Neutrophil (primary cell): ENCODE measurements around the gene ANKRD44.

Experiments used
- H3K27ac ChIP-seq: fragments of 200-600 bp; sonication (generic); 2 replicates; pipeline ENCODE4 v1.5.1; 2016; ENCODE audit warnings: mild to moderate bottlenecking, moderate library complexity
- H3K27me3 ChIP-seq: fragments of 200-600 bp; sonication (generic); 2 replicates; pipeline ENCODE4 v1.6.0; 2016; ENCODE audit warnings: mild to moderate bottlenecking
- H3K36me3 ChIP-seq: fragments of 200-600 bp; sonication (generic); 2 replicates; pipeline ENCODE4 v1.5.1; 2017
- H3K4me1 ChIP-seq, 2 experiments: fragments of 200-600 bp in 1 of 2; sonication (generic) in 1 of 2; 1 replicate in 1 of 2; 2 replicates in 1 of 2; pipeline versions ENCODE4 v1.5.1 to v1.6.1; 2013 to 2016; ENCODE audit warnings: low read depth in 1 of 2, low read length in 1 of 2, mild to moderate bottlenecking in 1 of 2, moderate library complexity in 1 of 2; ENCODE audit not compliant: control insufficient read depth in 1 of 2, insufficient read depth in 1 of 2
- H3K4me3 ChIP-seq, 2 experiments: fragments of 200-600 bp in 1 of 2; sonication (generic) in 1 of 2; 1 replicate in 1 of 2; 2 replicates in 1 of 2; pipeline ENCODE4 v1.5.1; 2013 to 2016; ENCODE audit warnings: low read depth in 1 of 2, low read length in 1 of 2, mild to moderate bottlenecking in 1 of 2, moderate library complexity in 1 of 2
- H3K9me3 ChIP-seq: fragments of 200-600 bp; sonication (generic); 2 replicates; pipeline ENCODE4 v1.5.1; 2016
- TF ChIP-seq, protein P1 (sequence below): fragments of 200-600 bp; sonication (generic); IDR thresholded peaks from 2 replicates; pipeline ENCODE4 v1.5.1; 2016; ENCODE audit warnings: antibody characterized with exemption

Gene ANKRD44

DNA sequence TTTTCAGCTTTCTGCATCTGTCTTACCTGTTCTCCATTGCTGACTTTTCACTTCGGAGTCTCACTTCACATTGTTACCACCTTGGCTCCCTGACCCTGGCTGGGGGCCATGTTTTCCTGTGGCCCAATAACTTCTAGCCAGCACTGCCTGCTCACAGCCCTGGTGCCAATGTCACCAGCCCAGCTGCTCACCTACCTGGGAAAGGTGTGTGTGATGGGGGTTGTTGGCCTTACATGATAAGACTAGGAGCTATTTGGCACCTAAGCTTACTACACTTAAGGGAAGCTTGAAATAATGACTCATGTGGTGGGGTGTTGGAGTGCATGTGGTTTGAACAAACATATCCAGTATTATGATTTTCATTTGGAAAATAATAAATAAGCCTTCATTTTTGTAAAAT lies 346.6 kb downstream of the ANKRD44 start:
- TF ChIP-seq, protein P1, sequence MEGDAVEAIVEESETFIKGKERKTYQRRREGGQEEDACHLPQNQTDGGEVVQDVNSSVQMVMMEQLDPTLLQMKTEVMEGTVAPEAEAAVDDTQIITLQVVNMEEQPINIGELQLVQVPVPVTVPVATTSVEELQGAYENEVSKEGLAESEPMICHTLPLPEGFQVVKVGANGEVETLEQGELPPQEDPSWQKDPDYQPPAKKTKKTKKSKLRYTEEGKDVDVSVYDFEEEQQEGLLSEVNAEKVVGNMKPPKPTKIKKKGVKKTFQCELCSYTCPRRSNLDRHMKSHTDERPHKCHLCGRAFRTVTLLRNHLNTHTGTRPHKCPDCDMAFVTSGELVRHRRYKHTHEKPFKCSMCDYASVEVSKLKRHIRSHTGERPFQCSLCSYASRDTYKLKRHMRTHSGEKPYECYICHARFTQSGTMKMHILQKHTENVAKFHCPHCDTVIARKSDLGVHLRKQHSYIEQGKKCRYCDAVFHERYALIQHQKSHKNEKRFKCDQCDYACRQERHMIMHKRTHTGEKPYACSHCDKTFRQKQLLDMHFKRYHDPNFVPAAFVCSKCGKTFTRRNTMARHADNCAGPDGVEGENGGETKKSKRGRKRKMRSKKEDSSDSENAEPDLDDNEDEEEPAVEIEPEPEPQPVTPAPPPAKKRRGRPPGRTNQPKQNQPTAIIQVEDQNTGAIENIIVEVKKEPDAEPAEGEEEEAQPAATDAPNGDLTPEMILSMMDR = no peak
- no peak overlapping the region for H3K27ac ChIP-seq

DNA sequence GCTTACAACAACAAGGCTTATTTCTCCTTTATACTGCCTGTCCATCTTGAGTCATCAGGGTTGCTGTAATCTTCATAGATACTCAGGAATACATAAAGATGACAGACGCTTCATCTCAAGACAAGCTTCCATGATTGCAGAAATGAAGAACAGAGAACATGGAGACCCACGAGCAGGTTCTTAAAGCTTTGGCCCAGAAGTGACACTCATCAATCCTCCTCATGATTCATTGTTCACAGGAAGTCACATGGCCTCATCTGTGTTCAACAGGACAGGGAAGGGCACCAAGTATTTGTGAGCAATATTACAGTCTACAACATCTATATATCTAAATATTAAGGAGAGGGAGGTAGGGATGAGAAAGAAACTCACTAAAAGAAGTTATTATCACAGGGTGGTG lies 347.5 kb downstream of the ANKRD44 start:
- Histone ChIP-seq H3K9me3 (no peaks in the 10 kb centered on the region), H3K4me3 (no peak overlapping the region), H3K27ac (no peak overlapping the region), H3K36me3 (no peaks in the 10 kb centered on the region), H3K4me1 (no peaks in the 10 kb centered on the region), H3K27me3 (no peaks in the 10 kb centered on the region)
- TF ChIP-seq, protein P1 = no peak

More for the DNA sequence above, 346.6 kb downstream of the ANKRD44 start:
- Histone ChIP-seq H3K36me3 (no peaks in the 10 kb centered on the region), H3K9me3 (no peaks in the 10 kb centered on the region), H3K27me3 (no peaks in the 10 kb centered on the region), H3K4me1 (no peaks in the 10 kb centered on the region), H3K4me3 (no peak overlapping the region)

DNA sequence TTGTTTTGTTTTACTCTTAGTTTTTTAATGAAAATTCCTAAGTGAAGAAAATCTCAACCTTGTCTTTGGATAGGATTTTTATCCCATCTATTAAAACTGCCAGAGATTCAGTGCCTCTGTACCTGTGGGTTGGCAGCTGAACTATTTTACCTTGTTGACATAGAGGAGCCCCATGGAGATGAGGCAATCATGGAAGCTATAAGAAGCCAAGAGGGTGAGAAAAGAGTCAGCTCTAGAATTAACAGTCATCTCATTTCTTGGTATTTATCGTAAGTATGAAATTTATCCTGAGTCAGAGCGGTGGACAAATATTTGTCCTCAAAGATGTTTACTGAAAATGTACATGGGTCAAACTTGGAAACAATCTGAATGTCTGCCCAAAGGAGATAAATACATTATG lies 348.3 kb downstream of the ANKRD44 start:
- no peaks in the 10 kb centered on the region for H3K36me3 ChIP-seq
- TF ChIP-seq, protein P1 = no peak
- H3K27ac ChIP-seq = no peak overlapping the region
- H3K4me1 ChIP-seq = no peaks in the 10 kb centered on the region
- H3K4me3 ChIP-seq = no peak overlapping the region
- H3K9me3 ChIP-seq = no peaks in the 10 kb centered on the region
- no peaks in the 10 kb centered on the region for H3K27me3 ChIP-seq

DNA sequence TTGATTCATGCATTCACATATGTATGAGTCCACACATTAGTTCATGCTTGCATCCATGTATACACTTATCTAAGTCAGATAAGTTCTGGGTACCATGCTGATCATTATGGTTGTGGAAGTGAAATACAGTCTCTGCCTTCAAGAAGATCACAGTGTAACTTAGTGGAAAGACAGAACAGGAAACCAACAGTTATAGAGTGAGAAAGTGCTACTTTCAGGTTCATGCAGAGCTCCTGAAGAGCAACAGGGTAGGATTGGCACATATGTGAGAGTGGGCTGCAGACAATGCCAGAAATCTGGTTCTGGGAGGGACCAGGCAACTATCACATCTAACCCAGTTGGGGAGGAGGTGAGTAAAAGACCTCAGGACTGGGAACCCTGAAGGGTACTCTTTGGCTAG lies 348.7 kb downstream of the ANKRD44 start:
- TF ChIP-seq, protein P1 = no peak
- Histone ChIP-seq H3K9me3 (no peaks in the 10 kb centered on the region), H3K27ac (no peak overlapping the region), H3K4me1 (no peaks in the 10 kb centered on the region), H3K36me3 (no peaks in the 10 kb centered on the region), H3K27me3 (no peaks in the 10 kb centered on the region), H3K4me3 (no peak overlapping the region)

DNA sequence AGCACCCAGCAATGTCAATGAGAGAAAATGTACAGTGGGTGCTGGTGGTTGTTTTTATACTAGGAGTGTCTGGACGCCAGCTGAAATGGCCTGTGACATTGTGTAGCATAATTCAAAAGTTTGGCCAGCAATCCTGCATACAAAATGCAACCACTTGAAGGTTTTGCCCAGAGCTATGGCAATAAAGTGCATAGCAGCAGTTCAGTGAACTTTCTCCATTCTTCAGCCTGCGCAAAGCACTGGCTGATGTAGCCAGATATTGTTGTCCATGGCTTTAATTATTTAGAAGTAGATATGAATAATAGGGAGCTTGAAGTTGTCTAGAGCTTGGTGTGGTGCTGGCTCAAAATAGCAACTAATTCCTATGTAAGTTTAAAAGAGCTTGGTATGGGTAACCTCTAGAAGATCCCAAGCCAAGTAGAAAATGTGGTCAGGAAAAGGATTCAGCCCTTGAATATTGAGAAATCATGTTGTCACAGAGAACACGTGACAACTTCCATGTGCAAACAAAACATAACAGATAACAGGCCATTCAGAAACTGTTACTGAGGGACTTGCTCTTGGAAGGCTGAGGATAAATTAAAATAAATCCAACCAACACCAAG lies 350.7 kb downstream of the ANKRD44 start:
- Histone ChIP-seq H3K27me3 (no peaks in the 10 kb centered on the region), H3K9me3 (no peaks in the 10 kb centered on the region), H3K27ac (no peak overlapping the region), H3K4me3 (no peak overlapping the region), H3K36me3 (no peaks in the 10 kb centered on the region), H3K4me1 (no peaks in the 10 kb centered on the region)
- TF ChIP-seq, protein P1 = no peak

DNA sequence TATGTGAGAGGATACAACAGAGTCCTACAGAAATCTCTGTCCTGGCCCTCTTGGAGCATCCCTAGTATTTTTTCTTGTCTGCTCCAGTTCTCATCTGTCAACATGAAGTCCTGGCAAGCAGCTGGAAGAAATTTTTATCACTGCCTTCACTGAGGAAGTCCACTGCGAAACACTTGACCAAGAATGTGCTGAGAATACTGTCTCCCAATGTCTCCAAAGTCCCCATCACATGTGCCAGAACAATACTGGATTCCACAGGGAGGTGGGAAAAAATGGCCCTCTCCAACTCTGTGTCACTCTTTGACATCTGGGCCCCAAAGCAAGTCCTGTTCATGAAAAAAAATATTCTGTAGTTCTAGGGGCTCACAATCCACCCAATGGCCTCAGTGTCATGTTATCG lies 351.3 kb downstream of the ANKRD44 start:
- Histone ChIP-seq H3K9me3 (no peaks in the 10 kb centered on the region), H3K27ac (no peak overlapping the region), H3K4me1 (no peaks in the 10 kb centered on the region), H3K36me3 (no peaks in the 10 kb centered on the region), H3K4me3 (no peak overlapping the region), H3K27me3 (no peaks in the 10 kb centered on the region)
- TF ChIP-seq, protein P1 = no peak
